Mammary epithelial cell (primary cell): ENCODE data around the gene TMEM219.

ENCODE experiments used
- CTCF ChIP-seq, 2 donors: IDR thresholded peaks in 1 of 2; conservative IDR thresholded peaks in 1 of 2; 2 replicates each; pipeline ENCODE4 v1.5.1; 2011 to 2012; ENCODE audit warnings: inconsistent platforms in 2 of 2, low read length in 2 of 2, mild to moderate bottlenecking in 2 of 2, control low read depth in 1 of 2, low read depth in 1 of 2; ENCODE audit not compliant: insufficient read depth in 1 of 2; ENCODE audit errors: extremely low read depth in 1 of 2
- EZH2 ChIP-seq: IDR thresholded peaks from 2 replicates; pipeline ENCODE4 v1.6.1; 2012; ENCODE audit warnings: low read length, inconsistent platforms, borderline replicate concordance

- TF ChIP-seq CTCF (conservative IDR thresholded peaks at IDR 0.05 in 1 of 2, IDR thresholded peaks at IDR 0.05 in 1 of 2; ENCODE audit: extremely low read depth in 1 of 2, insufficient read depth in 1 of 2, low read depth in 1 of 2, low read length in 2 of 2) (no peak), EZH2 (no peak)
These were observed 48.4 kb upstream of the TMEM219 start for GRCh38 chr16:29913514-29913913.
